ENCODE measurements around the gene RARA.
A peak's percentile ranks its signal among the peaks of the same experiment; 100 is the strongest.

Gene RARA

GRCh38 chr17:40352779-40353394 is 43.9 kb downstream of the RARA start:
- no peak for FAIRE-seq
- DNase-seq (ENCODE audit: insufficient read length, low spot score): no peak

- FAIRE-seq: no peak
These were observed 45.5 kb downstream of the RARA start for GRCh38 chr17:40354221-40355122.

GRCh38 chr17:40355123-40355803 is 46.3 kb downstream of the RARA start:
- peak; percentile 89 for DNase-seq (ENCODE audit: insufficient read length, low spot score)
- FAIRE-seq: peak; percentile 80

More at GRCh38 chr17:40354221-40355122, 45.5 kb downstream of the RARA start:
- no peak for DNase-seq (ENCODE audit: insufficient read length, low spot score)

- DNase-seq (ENCODE audit: insufficient read length, low spot score) (no peak), FAIRE-seq (no peak)
These were observed 47.1 kb downstream of the RARA start for GRCh38 chr17:40355804-40356758.

- DNase-seq (ENCODE audit: insufficient read length, low spot score): no peak
- no peak for FAIRE-seq
These were observed 48.3 kb downstream of the RARA start for GRCh38 chr17:40356990-40357881.

GRCh38 chr17:40358323-40359038 is 49.5 kb downstream of the RARA start:
- DNase-seq (ENCODE audit: insufficient read length, low spot score): peak; percentile 95

GRCh38 chr17:40360091-40360490 is 51.1 kb downstream of the RARA start:
- no peak for FAIRE-seq

More at GRCh38 chr17:40358323-40359038, 49.5 kb downstream of the RARA start:
- FAIRE-seq: peak; percentile 91

GRCh38 chr17:40361063-40361924 is 52.3 kb downstream of the RARA start:
- DNase-seq (ENCODE audit: insufficient read length, low spot score) (no peak), FAIRE-seq (no peak)

More at GRCh38 chr17:40360091-40360490, 51.1 kb downstream of the RARA start:
- no peak for DNase-seq (ENCODE audit: insufficient read length, low spot score)

GRCh38 chr17:40361925-40362695 is 53.1 kb downstream of the RARA start:
- DNase-seq (ENCODE audit: insufficient read length, low spot score) (no peak), FAIRE-seq (no peak)

- DNase-seq (ENCODE audit: insufficient read length, low spot score) (peak; percentile 96), FAIRE-seq (peak; percentile 78)
These were observed 53.7 kb downstream of the RARA start for GRCh38 chr17:40362696-40363110.

- DNase-seq (ENCODE audit: insufficient read length, low spot score): peak; percentile 62
These were observed 54.3 kb downstream of the RARA start for GRCh38 chr17:40363111-40363827.

GRCh38 chr17:40364121-40364861 is 55.3 kb downstream of the RARA start, which contains the start of gene GJD3:
Gene GJD3, minus strand, starts transcription at chr17:40364737. Its CDS starts 922 bp downstream, at chr17:40363815.
- FAIRE-seq: no peak
- no peak for DNase-seq (ENCODE audit: insufficient read length, low spot score)

More at GRCh38 chr17:40363111-40363827, 54.3 kb downstream of the RARA start:
- FAIRE-seq: no peak

GRCh38 chr17:40364906-40365305 is 55.9 kb downstream of the RARA start:
- FAIRE-seq (no peak), DNase-seq (ENCODE audit: insufficient read length, low spot score) (no peak)

GRCh38 chr17:40366076-40366860 is 57.3 kb downstream of the RARA start:
- FAIRE-seq (no peak), DNase-seq (ENCODE audit: insufficient read length, low spot score) (no peak)

All from GM19239 (cell line).